Measurements from ENCODE around the gene SIPA1L2. TPM values are rescaled to one million over a fixed set of nuclear protein-coding genes. Genes with fewer than 3 reads are reported as not detected.

SIPA1L2 gene
- total RNA-seq, 1 experiment from 2014 or later, result 3.4 TPM

- H3K27ac ChIP-seq (ENCODE audit: low read depth, low read length, poor library complexity, severe bottlenecking), result no peak overlapping the region
- H3K36me3 ChIP-seq (ENCODE audit: insufficient read depth, low read length, poor library complexity, severe bottlenecking), result no peaks in the 10 kb centered on the region
- ChIA-PET CTCF (no interaction called here), POLR2A (ENCODE audit: low non-redundant PET) (no interaction called here)
- intact Hi-C loops (cut with micrococcal nuclease; ENCODE audit: unreplicated experiment), result no loop called here
- BruUV-seq (replicated peaks), result no TSS peak
- TF ChIP-seq, protein P1, sequence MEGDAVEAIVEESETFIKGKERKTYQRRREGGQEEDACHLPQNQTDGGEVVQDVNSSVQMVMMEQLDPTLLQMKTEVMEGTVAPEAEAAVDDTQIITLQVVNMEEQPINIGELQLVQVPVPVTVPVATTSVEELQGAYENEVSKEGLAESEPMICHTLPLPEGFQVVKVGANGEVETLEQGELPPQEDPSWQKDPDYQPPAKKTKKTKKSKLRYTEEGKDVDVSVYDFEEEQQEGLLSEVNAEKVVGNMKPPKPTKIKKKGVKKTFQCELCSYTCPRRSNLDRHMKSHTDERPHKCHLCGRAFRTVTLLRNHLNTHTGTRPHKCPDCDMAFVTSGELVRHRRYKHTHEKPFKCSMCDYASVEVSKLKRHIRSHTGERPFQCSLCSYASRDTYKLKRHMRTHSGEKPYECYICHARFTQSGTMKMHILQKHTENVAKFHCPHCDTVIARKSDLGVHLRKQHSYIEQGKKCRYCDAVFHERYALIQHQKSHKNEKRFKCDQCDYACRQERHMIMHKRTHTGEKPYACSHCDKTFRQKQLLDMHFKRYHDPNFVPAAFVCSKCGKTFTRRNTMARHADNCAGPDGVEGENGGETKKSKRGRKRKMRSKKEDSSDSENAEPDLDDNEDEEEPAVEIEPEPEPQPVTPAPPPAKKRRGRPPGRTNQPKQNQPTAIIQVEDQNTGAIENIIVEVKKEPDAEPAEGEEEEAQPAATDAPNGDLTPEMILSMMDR (conservative IDR thresholded peaks at IDR 0.05; ENCODE audit: low read depth, low read length), result no peak
- no peak for TF ChIP-seq EZH2 (IDR thresholded peaks at IDR 0.05; ENCODE audit: borderline replicate concordance, low read depth, low read length, poor library complexity, severe bottlenecking)
- no peaks in the 10 kb centered on the region for H3K27me3 ChIP-seq (replicated peaks; ENCODE audit: insufficient read depth, low read depth, low read length, poor library complexity)
- no peaks in the 10 kb centered on the region for H3K9me3 ChIP-seq (ENCODE audit: low read depth, low read length, poor library complexity, severe bottlenecking)
- no peak for DNase-seq (ENCODE audit: low spot score)
- peaks cover 10% of the 10 kb centered on the region for H3K4me1 ChIP-seq (ENCODE audit: insufficient read depth, low read length, poor library complexity, severe bottlenecking)
- H3K4me3 ChIP-seq (ENCODE audit: low read depth, low read length, poor library complexity, severe bottlenecking), result no peak overlapping the region
Observed at GRCh38 chr1:232586679-232587078, 43.3 kb downstream of the SIPA1L2 start.

DNA sequence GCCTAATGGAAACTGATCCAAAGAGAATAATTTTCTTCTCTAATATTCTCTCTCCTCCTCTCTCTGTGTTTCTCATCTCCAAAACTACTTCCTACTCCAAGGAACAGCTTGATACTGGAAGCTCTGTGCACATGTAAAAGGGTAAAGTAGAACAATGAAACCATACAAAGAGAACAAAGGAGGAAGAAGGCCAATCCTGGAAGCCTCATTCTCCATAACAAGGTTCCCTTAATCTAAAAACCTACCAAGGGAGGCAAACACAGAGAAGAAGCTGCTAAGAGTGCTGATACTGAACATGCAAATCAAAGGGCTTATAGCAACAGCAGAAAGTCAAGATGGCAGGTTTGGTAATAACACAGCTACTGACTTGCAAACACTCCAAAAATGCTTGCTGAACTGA, 44.4 kb downstream of the SIPA1L2 start:
- Histone ChIP-seq H3K4me3 (ENCODE audit: low read depth, low read length, poor library complexity, severe bottlenecking) (no peak overlapping the region), H3K27ac (ENCODE audit: low read depth, low read length, poor library complexity, severe bottlenecking) (no peak overlapping the region), H3K27me3 (replicated peaks; ENCODE audit: insufficient read depth, low read depth, low read length, poor library complexity) (no peaks in the 10 kb centered on the region), H3K36me3 (ENCODE audit: insufficient read depth, low read length, poor library complexity, severe bottlenecking) (no peaks in the 10 kb centered on the region), H3K9me3 (ENCODE audit: low read depth, low read length, poor library complexity, severe bottlenecking) (no peaks in the 10 kb centered on the region), H3K4me1 (ENCODE audit: insufficient read depth, low read length, poor library complexity, severe bottlenecking) (peaks cover 10% of the 10 kb centered on the region)
- CTCF ChIA-PET, result no interaction called here
- TF ChIP-seq, protein P1 (conservative IDR thresholded peaks at IDR 0.05; ENCODE audit: low read depth, low read length), result no peak
- no peak for TF ChIP-seq EZH2 (IDR thresholded peaks at IDR 0.05; ENCODE audit: borderline replicate concordance, low read depth, low read length, poor library complexity, severe bottlenecking)
- POLR2A ChIA-PET (ENCODE audit: low non-redundant PET), result no interaction called here
- DNase-seq (ENCODE audit: low spot score), result no peak
- intact Hi-C loops (cut with micrococcal nuclease; ENCODE audit: unreplicated experiment), result no loop called here
- BruUV-seq (replicated peaks), result no TSS peak

- Histone ChIP-seq H3K4me3 (ENCODE audit: low read depth, low read length, poor library complexity, severe bottlenecking) (no peak overlapping the region), H3K27ac (ENCODE audit: low read depth, low read length, poor library complexity, severe bottlenecking) (no peak overlapping the region), H3K9me3 (ENCODE audit: low read depth, low read length, poor library complexity, severe bottlenecking) (no peaks in the 10 kb centered on the region), H3K27me3 (replicated peaks; ENCODE audit: insufficient read depth, low read depth, low read length, poor library complexity) (no peaks in the 10 kb centered on the region), H3K36me3 (ENCODE audit: insufficient read depth, low read length, poor library complexity, severe bottlenecking) (no peaks in the 10 kb centered on the region), H3K4me1 (ENCODE audit: insufficient read depth, low read length, poor library complexity, severe bottlenecking) (peaks cover 7% of the 10 kb centered on the region)
- TF ChIP-seq EZH2 (IDR thresholded peaks at IDR 0.05; ENCODE audit: borderline replicate concordance, low read depth, low read length, poor library complexity, severe bottlenecking), result no peak
- TF ChIP-seq, protein P1 (conservative IDR thresholded peaks at IDR 0.05; ENCODE audit: low read depth, low read length), result no peak
- POLR2A ChIA-PET (ENCODE audit: low non-redundant PET), result no interaction called here
- no peak for DNase-seq (ENCODE audit: low spot score)
- intact Hi-C loops (cut with micrococcal nuclease; ENCODE audit: unreplicated experiment), result no loop called here
- BruUV-seq (replicated peaks), result no TSS peak
- CTCF ChIA-PET, result no interaction called here
Observed at GRCh38 chr1:232581932-232582331, 48.0 kb downstream of the SIPA1L2 start.

Other genes starting within 250 kb of the SIPA1L2 start
- 4.8 and 5.0 TPM in 2 replicates for gene MAP10, start 175.3 kb upstream of the SIPA1L2 start, total RNA-seq (2021)

Measured in A673 (cell line).